CD14-positive monocyte (primary cell): Measurements from ENCODE around the gene NUP214. TPM values are rescaled to one million over a fixed set of nuclear protein-coding genes. Genes with fewer than 3 reads are reported as not detected.

Source experiments
- DNase-seq, 3 donors: peaks; one replicate each; pipeline ENCODE4 v3.0.0-alpha.2; 2011 to 2022
- H2AFZ ChIP-seq: 2 replicates; pipeline ENCODE4 v1.6.0; 2012; ENCODE audit warnings: mild to moderate bottlenecking, low read depth, low read length, inconsistent platforms; ENCODE audit not compliant: insufficient read depth, poor library complexity, severe bottlenecking
- H3K27ac ChIP-seq, 2 donors: 1 replicate in 1 of 2; 2 replicates in 1 of 2; pipeline ENCODE4 v1.5.1; 2012 to 2013; ENCODE audit warnings: low read length in 2 of 2, control low read depth in 1 of 2, inconsistent platforms in 1 of 2, low read depth in 1 of 2, mild to moderate bottlenecking in 1 of 2
- H3K27me3 ChIP-seq, 2 donors: one replicate each; pipeline versions ENCODE4 v1.6.0 to v1.6.1; 2011 to 2013; ENCODE audit warnings: low read length in 2 of 2; ENCODE audit not compliant: control insufficient read depth in 2 of 2, insufficient read depth in 2 of 2
- H3K36me3 ChIP-seq, 2 donors: replicated peaks in 1 of 2; 1 replicate in 1 of 2; 2 replicates in 1 of 2; pipeline versions ENCODE4 v1.5.1 to v1.6.1; 2012 to 2013; ENCODE audit warnings: low read length in 2 of 2, control low read depth in 1 of 2, inconsistent platforms in 1 of 2, mild to moderate bottlenecking in 1 of 2; ENCODE audit not compliant: insufficient read depth in 2 of 2, control insufficient read depth in 1 of 2
- H3K4me1 ChIP-seq, 2 donors: 1 replicate in 1 of 2; 2 replicates in 1 of 2; pipeline versions ENCODE4 v1.5.1 to v1.6.1; 2012 to 2013; ENCODE audit warnings: low read length in 2 of 2, control low read depth in 1 of 2, inconsistent platforms in 1 of 2, mild to moderate bottlenecking in 1 of 2, moderate library complexity in 1 of 2; ENCODE audit not compliant: insufficient read depth in 2 of 2, control insufficient read depth in 1 of 2
- H3K4me2 ChIP-seq: replicated peaks from 2 replicates; pipeline ENCODE3; 2012; ENCODE audit warnings: low read length, moderate library complexity, mild to moderate bottlenecking; ENCODE audit not compliant: poor library complexity, severe bottlenecking; ENCODE audit errors: extremely low read depth
- H3K4me3 ChIP-seq, 3 experiments: fragments of 200-600 bp in 1 of 3; sonication (generic) in 1 of 3; replicated peaks in 1 of 3; 1 replicate in 2 of 3; 2 replicates in 1 of 3; pipeline ENCODE4 v1.5.1; 2011 to 2013; ENCODE audit warnings: low read length in 3 of 3, mild to moderate bottlenecking in 3 of 3, control low read depth in 2 of 3, low read depth in 2 of 3, inconsistent platforms in 1 of 3, moderate library complexity in 1 of 3
- H3K79me2 ChIP-seq: 2 replicates; pipeline ENCODE4 v1.6.0; 2012; ENCODE audit warnings: mild to moderate bottlenecking, control low read depth, inconsistent platforms, low read length, moderate library complexity; ENCODE audit not compliant: insufficient read depth
- H3K9ac ChIP-seq: 2 replicates; pipeline ENCODE4 v1.6.0; 2017; ENCODE audit warnings: low read length, mild to moderate bottlenecking; ENCODE audit not compliant: insufficient read depth, poor library complexity, severe bottlenecking
- H3K9me3 ChIP-seq, 2 donors: replicated peaks in 1 of 2; 1 replicate in 1 of 2; 2 replicates in 1 of 2; pipeline versions ENCODE4 v1.5.1 to v1.6.1; 2012 to 2013; ENCODE audit warnings: low read length in 2 of 2, control low read depth in 1 of 2; ENCODE audit not compliant: control insufficient read depth in 1 of 2, insufficient read depth in 1 of 2
- H4K20me1 ChIP-seq: 2 replicates; pipeline ENCODE4 v1.6.0; 2012; ENCODE audit warnings: mild to moderate bottlenecking, low read length, control low read depth, moderate library complexity; ENCODE audit not compliant: insufficient read depth
- H3K27ac Mint-ChIP-seq, 7 donors: one replicate each; pipeline ENCODE4 v1.8.0; 2020; ENCODE audit warnings: mild to moderate bottlenecking in 7 of 7, mixed read lengths in 7 of 7, moderate library complexity in 6 of 7, inconsistent platforms in 2 of 7
- H3K27me3 Mint-ChIP-seq, 3 donors: one replicate each; pipeline ENCODE4 v1.8.0; 2021 to 2022; ENCODE audit warnings: low read depth in 3 of 3, mild to moderate bottlenecking in 3 of 3, mixed read lengths in 3 of 3, moderate library complexity in 3 of 3, inconsistent platforms in 1 of 3
- H3K36me3 Mint-ChIP-seq, 2 donors: one replicate each; pipeline ENCODE4 v1.8.0; 2020; ENCODE audit warnings: mixed read lengths in 2 of 2, inconsistent platforms in 1 of 2, mild to moderate bottlenecking in 1 of 2
- H3K4me1 Mint-ChIP-seq: one replicate; pipeline ENCODE4 v1.8.0; 2020; ENCODE audit warnings: mild to moderate bottlenecking, mixed read lengths
- H3K4me3 Mint-ChIP-seq, 2 donors: one replicate each; pipeline ENCODE4 v1.8.0; 2020; ENCODE audit warnings: mild to moderate bottlenecking in 2 of 2, mixed read lengths in 2 of 2, moderate library complexity in 1 of 2
- H3K9me3 Mint-ChIP-seq, 7 donors: one replicate each; pipeline ENCODE4 v1.8.0; 2020 to 2022; ENCODE audit warnings: mixed read lengths in 7 of 7, mild to moderate bottlenecking in 6 of 7, moderate library complexity in 6 of 7, inconsistent platforms in 2 of 7
- CTCF ChIP-seq: fragments of 200-600 bp; IDR thresholded peaks from one replicate; pipeline ENCODE4 v1.8.0; 2022; ENCODE audit warnings: antibody characterized with exemption, mild to moderate bottlenecking
- WGBS: methylation state at CpG from one replicate; pipeline ENCODE4 v1.1.5; 2013; ENCODE audit warnings: missing lambda C conversion rate; ENCODE audit not compliant: insufficient coverage; 5-methylcytosine and 5-hydroxymethylcytosine counted together
- intact Hi-C, 2 donors: fragments of 100-400 bp; cut with micrococcal nuclease; formaldehyde crosslinking; loops; one replicate each; pipeline versions ENCODE4 v1.15.0 to v1.15.1; 2023
- polyA plus RNA-seq, 3 donors: library from polyadenylated mRNA; depleted of rRNA in 1 of 3; unstranded in 2 of 3; stranded (reverse) in 1 of 3; fragments of 300-500 nt in 2 of 3; fragments of >200 nt in 1 of 3; fragmentation: Illumina TruSeq in 2 of 3; gene quantifications; 1 replicate in 2 of 3; 2 replicates in 1 of 3; pipeline ENCODE4 v1.2.3, GENCODE V29; 2012 to 2021

Gene NUP214
- polyA plus RNA-seq, 3 donors: 94.9 to 329 (median 214) TPM

- intact Hi-C loops: loop anchor here in 1 of 2 donors (5.0 kb wide), 2 partner anchors 414 to 434 kb away; partner anchors contain the start of gene EXOSC2
These were observed 657 bp downstream of the NUP214 start for GRCh38 chr9:131126059-131126426.

GRCh38 chr9:131129183-131129582 is 3.8 kb downstream of the NUP214 start:
- Histone ChIP-seq H3K4me3 (no peak overlapping the region), H3K9ac (no peak overlapping the region), H3K4me2 (no peak overlapping the region), H3K9me3 (no peaks in the 10 kb centered on the region), H4K20me1 (no peaks in the 10 kb centered on the region), H3K4me1 (peaks cover 12 to 19% of the 10 kb centered on the region in 2 donors), H3K27me3 (no peaks in the 10 kb centered on the region), H3K27ac (no peak overlapping the region), H2AFZ (no peak overlapping the region), H3K79me2 (peaks cover 26% of the 10 kb centered on the region), H3K36me3 (peaks cover 65 to 73% of the 10 kb centered on the region in 2 donors)
- H3K4me1 Mint-ChIP-seq: peaks cover 13% of the 10 kb centered on the region
- no peak overlapping the region for H3K4me3 Mint-ChIP-seq
- intact Hi-C loops: loop anchor here in 1 of 2 donors (5.0 kb wide), 2 partner anchors 417 to 437 kb away; partner anchors contain the start of gene EXOSC2
- TF ChIP-seq CTCF: no peak
- peaks cover 57 to 68% of the 10 kb centered on the region in 2 donors for H3K36me3 Mint-ChIP-seq
- peaks cover 0 to 2% (median 0%) of the 10 kb centered on the region in 3 donors for H3K27me3 Mint-ChIP-seq
- no peak overlapping the region for H3K27ac Mint-ChIP-seq
- peaks cover 0 to 3% (median 0%) of the 10 kb centered on the region in 7 donors for H3K9me3 Mint-ChIP-seq
- no peak for DNase-seq
- 83% methylated on average over 1 of the region's 3 CpGs for WGBS

More at GRCh38 chr9:131126059-131126426, 657 bp downstream of the NUP214 start:
- Histone ChIP-seq H3K9me3 (no peaks in the 10 kb centered on the region), H3K36me3 (peaks cover 36 to 43% of the 10 kb centered on the region in 2 donors), H4K20me1 (no peaks in the 10 kb centered on the region), H3K4me3 (peak overlapping the region; percentile 51 to 97 (median 70)), H2AFZ (peak overlapping the region; percentile 97), H3K79me2 (peaks cover 26% of the 10 kb centered on the region), H3K27me3 (no peaks in the 10 kb centered on the region), H3K9ac (peak overlapping the region; percentile 94), H3K4me2 (peak overlapping the region; percentile 91), H3K4me1 (peaks cover 12 to 19% of the 10 kb centered on the region in 2 donors), H3K27ac (peak overlapping the region; percentile 75 to 97)
- Mint-ChIP-seq H3K27me3 (peaks cover 1 to 2% (median 2%) of the 10 kb centered on the region in 3 donors), H3K27ac (peak overlapping the region; percentile 94 to 98 (median 96)), H3K4me1 (peaks cover 13% of the 10 kb centered on the region), H3K4me3 (peak overlapping the region; percentile 96 to 97), H3K9me3 (peaks cover 0 to 1% (median 0%) of the 10 kb centered on the region in 7 donors), H3K36me3 (peaks cover 34 to 38% of the 10 kb centered on the region in 2 donors)
- 4% methylated on average over 4 of the region's 11 CpGs for WGBS
- no peak for TF ChIP-seq CTCF
- no peak for DNase-seq
